Esophagus muscularis mucosa (tissue), 3 donors: Measurements from ENCODE around the gene LBHD1.

ENCODE experiments used
- POLR2AphosphoS5 ChIP-seq, 2 donors: sonication (generic); formaldehyde crosslinking; IDR thresholded peaks; one replicate each; pipeline ENCODE4 v1.6.1; 2017; ENCODE audit warnings: antibody characterized with exemption in 2 of 2
- TF ChIP-seq, protein P1 (sequence below), 3 experiments: fragments of 200-600 bp in 2 of 3; fragments of 450-650 bp in 1 of 3; sonication (generic) in 2 of 3; IDR thresholded peaks; one replicate each; pipeline ENCODE4 v1.5.1; 2017 to 2019; ENCODE audit warnings: antibody characterized with exemption in 3 of 3, mild to moderate bottlenecking in 2 of 3, moderate library complexity in 1 of 3

DNA sequence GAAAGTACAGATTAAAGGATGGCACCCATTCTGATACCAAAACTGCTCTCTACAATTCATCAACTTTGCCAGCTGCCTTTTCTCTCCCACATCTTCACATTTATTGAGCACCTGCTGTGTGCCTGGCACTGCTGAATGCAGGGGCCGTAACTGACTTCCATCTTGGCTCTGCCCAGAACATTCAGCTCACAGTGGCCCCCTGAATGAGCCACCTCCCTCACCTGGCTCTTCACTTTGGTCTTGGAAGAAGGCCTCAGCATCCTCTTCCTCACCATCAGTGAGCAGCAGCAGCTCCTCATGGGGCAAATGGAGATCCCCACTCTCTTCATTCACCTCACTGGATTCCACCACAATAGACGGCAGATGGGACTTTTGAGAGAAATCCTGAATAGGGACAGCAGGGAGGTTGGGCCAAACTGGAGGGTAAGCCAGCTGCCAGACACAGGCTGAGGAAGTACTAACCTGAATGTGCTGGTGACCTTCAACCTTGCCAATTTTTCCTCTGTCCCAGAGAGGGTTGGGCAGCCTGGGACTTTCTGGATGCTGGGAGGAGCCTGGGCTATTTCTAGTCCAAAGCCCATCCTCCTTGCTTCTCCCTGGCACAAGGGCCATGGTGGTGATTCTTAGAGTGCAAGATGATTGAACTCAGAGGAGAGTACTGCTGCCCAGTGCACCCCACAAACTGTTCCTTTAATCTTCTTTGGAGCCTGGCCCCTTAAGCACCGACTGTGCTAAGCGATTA lies 2.5 kb downstream of the LBHD1 start:
- TF ChIP-seq, protein P1, sequence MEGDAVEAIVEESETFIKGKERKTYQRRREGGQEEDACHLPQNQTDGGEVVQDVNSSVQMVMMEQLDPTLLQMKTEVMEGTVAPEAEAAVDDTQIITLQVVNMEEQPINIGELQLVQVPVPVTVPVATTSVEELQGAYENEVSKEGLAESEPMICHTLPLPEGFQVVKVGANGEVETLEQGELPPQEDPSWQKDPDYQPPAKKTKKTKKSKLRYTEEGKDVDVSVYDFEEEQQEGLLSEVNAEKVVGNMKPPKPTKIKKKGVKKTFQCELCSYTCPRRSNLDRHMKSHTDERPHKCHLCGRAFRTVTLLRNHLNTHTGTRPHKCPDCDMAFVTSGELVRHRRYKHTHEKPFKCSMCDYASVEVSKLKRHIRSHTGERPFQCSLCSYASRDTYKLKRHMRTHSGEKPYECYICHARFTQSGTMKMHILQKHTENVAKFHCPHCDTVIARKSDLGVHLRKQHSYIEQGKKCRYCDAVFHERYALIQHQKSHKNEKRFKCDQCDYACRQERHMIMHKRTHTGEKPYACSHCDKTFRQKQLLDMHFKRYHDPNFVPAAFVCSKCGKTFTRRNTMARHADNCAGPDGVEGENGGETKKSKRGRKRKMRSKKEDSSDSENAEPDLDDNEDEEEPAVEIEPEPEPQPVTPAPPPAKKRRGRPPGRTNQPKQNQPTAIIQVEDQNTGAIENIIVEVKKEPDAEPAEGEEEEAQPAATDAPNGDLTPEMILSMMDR (IDR thresholded peaks at IDR 0.05): no peak
- no peak for TF ChIP-seq POLR2AphosphoS5 (IDR thresholded peaks at IDR 0.05)
